Spleen (tissue), 11 donors: ENCODE results near the gene GPHN. TPM values are rescaled to one million over a fixed set of nuclear protein-coding genes. Genes with fewer than 3 reads are reported as not detected.

Experiments
- DNase-seq: peaks from one replicate; pipeline ENCODE4 v3.0.0-alpha.2; 2020
- H3K27ac ChIP-seq, 8 donors: fragments of 200-600 bp; sonication (generic) in 7 of 8; 1 replicate in 4 of 8; 2 replicates in 4 of 8; pipeline versions ENCODE4 v1.5.0 to v1.8.0; 2016 to 2021; ENCODE audit warnings: inconsistent platforms in 4 of 8, mild to moderate bottlenecking in 4 of 8, moderate library complexity in 1 of 8
- H3K27me3 ChIP-seq, 7 donors: fragments of 200-600 bp; sonication (generic) in 6 of 7; replicated peaks in 1 of 7; 1 replicate in 4 of 7; 2 replicates in 3 of 7; pipeline versions ENCODE4 v1.5.0 to v1.8.0; 2016 to 2021; ENCODE audit warnings: inconsistent platforms in 3 of 7, mild to moderate bottlenecking in 1 of 7
- H3K36me3 ChIP-seq, 6 donors: fragments of 200-600 bp; sonication (generic) in 5 of 6; 1 replicate in 4 of 6; 2 replicates in 2 of 6; pipeline versions ENCODE4 v1.5.0 to v1.8.0; 2016 to 2021; ENCODE audit warnings: inconsistent platforms in 2 of 6
- H3K4me1 ChIP-seq, 6 donors: fragments of 200-600 bp; sonication (generic) in 5 of 6; 1 replicate in 3 of 6; 2 replicates in 3 of 6; pipeline versions ENCODE4 v1.5.0 to v1.8.0; 2016 to 2021; ENCODE audit warnings: inconsistent platforms in 3 of 6
- H3K4me3 ChIP-seq, 8 donors: fragments of 200-600 bp; sonication (generic) in 7 of 8; 1 replicate in 4 of 8; 2 replicates in 4 of 8; pipeline versions ENCODE4 v1.5.0 to v1.8.0; 2016 to 2021; ENCODE audit warnings: inconsistent platforms in 4 of 8, mild to moderate bottlenecking in 4 of 8, moderate library complexity in 2 of 8
- H3K9me3 ChIP-seq, 8 donors: fragments of 200-600 bp; sonication (generic) in 7 of 8; 1 replicate in 4 of 8; 2 replicates in 4 of 8; pipeline versions ENCODE4 v1.5.0 to v1.8.0; 2016 to 2021; ENCODE audit warnings: inconsistent platforms in 4 of 8
- CTCF ChIP-seq, 11 experiments: fragments of 200-600 bp in 7 of 11; fragments of 450-650 bp in 4 of 11; sonication (generic) in 4 of 11; IDR thresholded peaks in 8 of 11; conservative IDR thresholded peaks in 3 of 11; 1 replicate in 7 of 11; 2 replicates in 4 of 11; pipeline versions ENCODE4 v1.4.0 to v1.8.0; 2016 to 2021; ENCODE audit warnings: antibody characterized with exemption in 11 of 11, inconsistent platforms in 4 of 11, mild to moderate bottlenecking in 1 of 11
- POLR2A ChIP-seq, 3 donors: fragments of 450-650 bp; IDR thresholded peaks; one replicate each; pipeline ENCODE4 v1.5.1; 2017; ENCODE audit warnings: antibody characterized with exemption in 3 of 3, mild to moderate bottlenecking in 1 of 3
- POLR2AphosphoS5 ChIP-seq, 3 donors: sonication (generic); formaldehyde crosslinking; IDR thresholded peaks; one replicate each; pipeline ENCODE4 v1.5.1; 2017; ENCODE audit warnings: antibody characterized with exemption in 3 of 3
- WGBS, 5 donors: extraction: QIAGEN DNeasy Blood & Tissue Kit in 3 of 5; methylation state at CpG; one replicate each; pipeline versions ENCODE4 v1.1.5 to v1.1.7; 2013 to 2018; 5-methylcytosine and 5-hydroxymethylcytosine counted together
- intact Hi-C: fragments of 100-400 bp; cut with DNase I; formaldehyde crosslinking; loops from one replicate; pipeline ENCODE4 v1.15.0; 2023; ENCODE audit warnings: low total_unique reads
- polyA plus RNA-seq, 3 donors: library from polyadenylated mRNA; stranded (reverse); fragments of 200-250 nt; gene quantifications; one replicate each; pipeline ENCODE4 v1.2.1, GENCODE V29; 2013
- total RNA-seq, 7 donors: library from RNA; depleted of rRNA in 3 of 7; stranded (reverse); fragments of >200 nt in 3 of 7; fragmentation: NEBNext Ultra II Directional in 4 of 7; extraction: Animal tissue kit (Norgen Biotek cat#: 25700) in 4 of 7; gene quantifications; one replicate each; pipeline versions ENCODE4 v1.1.0 to v1.2.1, GENCODE V29; 2016 to 2021
- donor health status: healthy with polysubstance abuse.
- donor health status: DM: no; HTN: no; CAD: no; lungs with moderate emphysema.
- donor health status: DM: no; HTN: no; CAD: no.
- donor health status: Bipolar disorder and iron deficiency.
- donor health status: healthy.
- donor health status: DM: no; HTN: no; CAD: no.
- donor health status: DM: yes; HTN: yes; CAD: no.

Gene GPHN
- total and polyA plus RNA-seq, 10 donors: 9.0 to 26.9 (median 15.7) TPM

GRCh38 chr14:67068251-67068650 is 560.3 kb downstream of the GPHN start:
- Histone ChIP-seq H3K27ac (no peak overlapping the region), H3K36me3 (no peaks in the 10 kb centered on the region), H3K9me3 (peaks cover 0 to 6% (median under 1%) of the 10 kb centered on the region in 8 donors), H3K4me3 (no peak overlapping the region), H3K27me3 (no peaks in the 10 kb centered on the region), H3K4me1 (peaks cover 0 to 3% (median 0%) of the 10 kb centered on the region in 6 donors)
- TF ChIP-seq POLR2A (IDR thresholded peaks at IDR 0.05) (no peak), CTCF (IDR thresholded peaks at IDR 0.05 in 8 of 11, conservative IDR thresholded peaks at IDR 0.05 in 3 of 11) (no peak), POLR2AphosphoS5 (IDR thresholded peaks at IDR 0.05) (no peak)
- 81 to 95% (median 88%) methylated on average over 1 of the region's 1 CpG for WGBS, 5 donors
- intact Hi-C loops: no loop called here
- DNase-seq: no peak

GRCh38 chr14:67071506-67071905 is 563.6 kb downstream of the GPHN start:
- H3K9me3 ChIP-seq: no peaks in the 10 kb centered on the region
- H3K36me3 ChIP-seq: no peaks in the 10 kb centered on the region
- H3K27ac ChIP-seq: no peak overlapping the region
- H3K4me1 ChIP-seq: peaks cover 0 to 3% (median 0%) of the 10 kb centered on the region in 6 donors
- WGBS, 5 donors: 78 to 93% (median 92%) methylated on average over 3 of the region's 3 CpGs
- no peak overlapping the region for H3K4me3 ChIP-seq
- H3K27me3 ChIP-seq: no peaks in the 10 kb centered on the region
- TF ChIP-seq POLR2AphosphoS5 (IDR thresholded peaks at IDR 0.05) (no peak), CTCF (IDR thresholded peaks at IDR 0.05 in 8 of 11, conservative IDR thresholded peaks at IDR 0.05 in 3 of 11) (no peak), POLR2A (IDR thresholded peaks at IDR 0.05) (no peak)
- intact Hi-C loops: no loop called here
- no peak for DNase-seq

- no peaks in the 10 kb centered on the region for H3K4me1 ChIP-seq
- H3K27me3 ChIP-seq: no peaks in the 10 kb centered on the region
- TF ChIP-seq POLR2AphosphoS5 (IDR thresholded peaks at IDR 0.05) (no peak), POLR2A (IDR thresholded peaks at IDR 0.05) (no peak), CTCF (IDR thresholded peaks at IDR 0.05 in 8 of 11, conservative IDR thresholded peaks at IDR 0.05 in 3 of 11) (no peak)
- peaks cover 0 to 22% (median 18%) of the 10 kb centered on the region in 8 donors for H3K9me3 ChIP-seq
- 89 to 96% (median 94%) methylated on average over 3 of the region's 3 CpGs for WGBS, 5 donors
- H3K4me3 ChIP-seq: no peak overlapping the region
- DNase-seq: no peak
- intact Hi-C loops: no loop called here
- H3K27ac ChIP-seq: no peak overlapping the region
- no peaks in the 10 kb centered on the region for H3K36me3 ChIP-seq
These were observed 570.0 kb downstream of the GPHN start for GRCh38 chr14:67077921-67078320.

GRCh38 chr14:67079846-67080245 is 571.9 kb downstream of the GPHN start:
- H3K9me3 ChIP-seq: peaks cover 0 to 22% (median 18%) of the 10 kb centered on the region in 8 donors

More at GRCh38 chr14:67079846-67080245, 571.9 kb downstream of the GPHN start:
- TF ChIP-seq CTCF (IDR thresholded peaks at IDR 0.05 in 8 of 11, conservative IDR thresholded peaks at IDR 0.05 in 3 of 11) (no peak), POLR2A (IDR thresholded peaks at IDR 0.05) (no peak), POLR2AphosphoS5 (IDR thresholded peaks at IDR 0.05) (no peak)
- H3K4me1 ChIP-seq: no peaks in the 10 kb centered on the region
- no peak for DNase-seq
- H3K27me3 ChIP-seq: no peaks in the 10 kb centered on the region
- intact Hi-C loops: no loop called here
- H3K4me3 ChIP-seq: no peak overlapping the region
- H3K27ac ChIP-seq: no peak overlapping the region
- no peaks in the 10 kb centered on the region for H3K36me3 ChIP-seq
